Measurements from ENCODE around the gene NTMT2.

Gene NTMT2

GRCh38 chr1:170200621-170201397 lies 55.0 kb downstream of the NTMT2 start:
- peak; percentile 54 for ATAC-seq
- TF ChIP-seq TOX (CRISPR knock-in tag; IDR thresholded peaks at IDR 0.05; ENCODE audit: borderline replicate concordance) (no peak), CREB5 (CRISPR knock-in tag; IDR thresholded peaks at IDR 0.05; ENCODE audit: low read depth) (no peak), CSRNP3 (CRISPR knock-in tag; IDR thresholded peaks at IDR 0.05) (no peak), ZNF70 (CRISPR knock-in tag; IDR thresholded peaks at IDR 0.05) (no peak), CSDC2 (CRISPR knock-in tag; IDR thresholded peaks at IDR 0.05) (no peak), TCF4 (CRISPR knock-in tag; IDR thresholded peaks at IDR 0.05; ENCODE audit: borderline replicate concordance) (no peak), ZFP3 (CRISPR knock-in tag; IDR thresholded peaks at IDR 0.05) (no peak), ISL1 (CRISPR knock-in tag; IDR thresholded peaks at IDR 0.05) (no peak), ZC3H10 (CRISPR knock-in tag; IDR thresholded peaks at IDR 0.05) (no peak), PATZ1 (CRISPR knock-in tag; IDR thresholded peaks at IDR 0.05; ENCODE audit: borderline replicate concordance) (no peak), PPARA (CRISPR knock-in tag; IDR thresholded peaks at IDR 0.05; ENCODE audit: borderline replicate concordance) (no peak), SNAI2 (CRISPR knock-in tag; IDR thresholded peaks at IDR 0.05) (no peak), TSHZ2 (CRISPR knock-in tag; IDR thresholded peaks at IDR 0.05) (no peak), RARB (CRISPR knock-in tag; IDR thresholded peaks at IDR 0.05) (no peak), GLIS3 (CRISPR knock-in tag; IDR thresholded peaks at IDR 0.05) (no peak)

GRCh38 chr1:170203693-170204092 lies 57.9 kb downstream of the NTMT2 start:
- TF ChIP-seq ZFP3 (CRISPR knock-in tag; IDR thresholded peaks at IDR 0.05) (no peak), OSR1 (CRISPR knock-in tag; IDR thresholded peaks at IDR 0.05) (no peak), TOX (CRISPR knock-in tag; IDR thresholded peaks at IDR 0.05; ENCODE audit: borderline replicate concordance) (no peak), GLIS3 (CRISPR knock-in tag; IDR thresholded peaks at IDR 0.05) (no peak), ZNF70 (CRISPR knock-in tag; IDR thresholded peaks at IDR 0.05) (no peak), ZFP30 (CRISPR knock-in tag; IDR thresholded peaks at IDR 0.05) (no peak), TCF4 (CRISPR knock-in tag; IDR thresholded peaks at IDR 0.05; ENCODE audit: borderline replicate concordance) (no peak), ESRRG (CRISPR knock-in tag; IDR thresholded peaks at IDR 0.05) (no peak), SNAI2 (CRISPR knock-in tag; IDR thresholded peaks at IDR 0.05) (no peak), CREB5 (CRISPR knock-in tag; IDR thresholded peaks at IDR 0.05; ENCODE audit: low read depth) (no peak), ZNF8 (CRISPR knock-in tag; IDR thresholded peaks at IDR 0.05) (no peak), CSRNP3 (CRISPR knock-in tag; IDR thresholded peaks at IDR 0.05) (no peak), RARB (CRISPR knock-in tag; IDR thresholded peaks at IDR 0.05) (no peak), PPARA (CRISPR knock-in tag; IDR thresholded peaks at IDR 0.05; ENCODE audit: borderline replicate concordance) (no peak), ZNF565 (CRISPR knock-in tag; conservative IDR thresholded peaks at IDR 0.05; ENCODE audit: low read depth) (no peak)
- ATAC-seq = peak; percentile 61

All from SK-N-SH treated with all-trans-retinoic acid at 6 μM for 48 hours (cell line).